NT2/D1 (cell line): ENCODE measurements around the gene PTGIR.

ENCODE experiments used
- YY1 ChIP-seq: IDR thresholded peaks from 2 replicates; pipeline ENCODE4 v1.6.1; 2011; ENCODE audit not compliant: insufficient read length, insufficient read depth
- ZNF274 ChIP-seq: IDR thresholded peaks from 2 replicates; pipeline ENCODE4 v1.6.1; 2011; ENCODE audit warnings: mild to moderate bottlenecking, low read depth, low read length

GRCh38 chr19:46654621-46655152 lies 29.8 kb upstream of the PTGIR start:
- TF ChIP-seq YY1 = no peak
- TF ChIP-seq ZNF274 = no peak
